Hypothalamus (tissue), 51 donors: Measurements from ENCODE around the gene SLC5A9.
"Not testable (repeated sequence)": the region's sequence is repeated elsewhere in the genome, so short reads cannot be mapped to it uniquely, and the experiment has no call there.

Experiments used
- DNase-seq, 51 donors: peaks; one replicate each; lab custom pipeline; 2025; lab: John Stamatoyannopoulos, UW

SLC5A9 gene

DNA sequence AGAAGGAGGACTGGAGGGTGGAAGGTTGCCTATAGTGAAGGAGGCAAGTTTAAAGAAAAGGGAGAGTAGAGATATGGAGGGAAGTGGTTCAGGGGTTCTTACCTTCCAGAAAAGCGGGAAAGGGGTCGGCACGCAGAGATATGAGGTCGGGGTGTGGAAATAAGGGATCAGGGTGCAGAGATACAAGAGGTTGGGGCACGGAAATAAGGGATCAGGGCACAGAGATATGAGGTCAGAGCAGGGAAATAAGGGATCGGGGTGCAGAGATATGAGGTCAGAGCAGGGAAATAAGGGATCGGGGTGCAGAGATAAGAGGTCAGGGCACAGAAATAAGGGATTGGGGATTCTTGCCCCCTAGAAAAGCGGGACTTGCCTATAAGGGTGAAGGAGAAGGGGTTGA is 9.1 kb upstream of the SLC5A9 start:
- DNase-seq = not testable (repeated sequence)

DNA sequence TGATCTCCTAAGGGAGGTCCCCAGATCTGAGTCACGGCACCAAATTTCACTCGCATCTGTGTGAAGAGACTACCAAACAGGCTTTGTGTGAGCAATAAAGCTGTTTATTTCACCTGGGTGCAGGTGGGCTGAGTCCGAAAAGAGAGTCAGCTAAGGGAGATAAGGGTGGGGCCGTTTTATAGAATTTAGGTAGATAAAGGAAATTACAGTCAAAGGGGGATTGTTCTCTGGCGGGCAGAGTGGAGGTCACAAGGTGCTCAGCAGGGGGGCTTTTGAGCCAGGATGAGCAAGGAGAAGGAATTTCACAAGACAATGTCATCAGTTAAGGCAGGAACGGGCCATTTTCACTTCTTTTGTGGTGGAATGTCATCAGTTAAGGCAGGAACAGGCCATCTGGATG is 8.2 kb upstream of the SLC5A9 start:
- DNase-seq = not testable (repeated sequence)

DNA sequence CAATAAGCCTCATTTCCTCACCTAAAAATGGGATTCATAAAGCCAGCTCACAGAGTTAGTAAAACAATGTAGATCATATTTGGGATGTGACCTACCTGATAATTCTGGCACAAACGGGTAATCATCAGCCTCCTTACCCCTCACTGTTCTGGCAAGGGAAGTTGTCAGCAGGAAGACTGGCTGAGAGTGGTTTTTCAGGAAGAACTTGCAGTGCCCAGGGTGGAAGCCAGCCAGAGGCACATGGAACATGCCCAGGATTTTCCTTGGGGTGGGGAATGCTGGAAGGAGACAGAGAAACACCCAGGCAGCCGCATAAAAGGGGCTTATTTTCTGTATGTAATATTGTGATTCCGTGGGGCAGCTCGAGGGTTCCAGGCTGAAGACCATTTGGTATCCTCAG is 7.7 kb upstream of the SLC5A9 start:
- DNase-seq = peak in 14 of 51 donors; percentile 5 to 38 (median 16)

DNA sequence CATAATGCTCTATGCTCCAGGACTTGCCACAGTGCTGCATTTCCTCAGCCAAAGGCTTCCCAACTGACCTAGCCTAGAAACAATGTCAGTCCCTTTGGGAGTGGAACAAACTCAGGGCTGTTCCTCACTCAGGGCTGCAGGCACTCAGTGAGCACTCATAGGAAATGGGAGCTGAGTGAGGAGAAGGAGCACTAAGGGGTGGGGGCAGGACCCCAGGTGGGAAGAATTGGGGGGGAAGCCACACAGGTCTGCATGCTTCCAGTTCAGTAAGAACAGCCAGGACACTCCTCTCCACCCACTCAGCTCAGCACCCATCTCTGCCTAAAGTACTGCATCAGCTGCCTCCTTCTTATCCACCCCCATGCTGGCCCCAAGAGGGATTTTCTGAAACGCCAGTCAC is 7.3 kb upstream of the SLC5A9 start:
- no peak for DNase-seq

DNA sequence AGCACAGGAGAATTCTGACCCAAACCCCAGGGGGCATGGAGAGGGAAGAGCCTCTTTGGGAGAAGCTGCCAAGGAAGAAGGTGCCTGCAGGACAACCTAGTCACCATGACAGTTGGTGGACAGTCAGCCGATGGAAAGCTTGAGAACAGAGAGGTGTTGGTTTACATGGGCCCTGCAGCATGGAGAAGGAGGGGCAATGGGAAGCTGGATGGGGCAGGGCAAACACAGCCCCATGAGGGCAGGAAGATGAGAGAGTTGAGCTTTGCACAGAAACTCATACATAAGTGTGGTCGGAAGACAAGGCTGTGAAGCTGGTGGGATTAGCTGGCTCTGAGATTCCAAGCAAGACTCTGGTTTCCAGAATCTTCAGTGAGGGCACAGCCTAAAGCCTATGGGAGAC is 6.6 kb upstream of the SLC5A9 start:
- no peak for DNase-seq

DNA sequence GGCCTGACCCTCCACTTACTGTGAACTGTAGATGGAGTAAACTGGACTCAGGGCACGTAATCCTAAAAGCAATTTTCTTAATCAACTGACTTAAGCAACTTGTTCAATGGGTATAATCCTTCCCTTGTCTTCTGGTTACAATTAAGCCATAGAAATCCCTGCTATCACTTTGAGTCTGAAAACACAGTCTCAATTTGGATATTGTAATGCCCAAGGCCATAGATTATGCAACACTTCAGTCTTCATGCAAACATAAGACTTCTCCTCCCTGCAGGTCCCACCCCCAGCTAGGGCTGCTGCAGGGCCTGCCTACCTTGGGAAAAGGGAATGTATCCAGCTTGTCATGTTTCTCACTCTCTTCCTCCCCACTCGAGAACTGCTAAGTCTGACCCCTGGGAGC is 6.2 kb upstream of the SLC5A9 start:
- DNase-seq = no peak

DNA sequence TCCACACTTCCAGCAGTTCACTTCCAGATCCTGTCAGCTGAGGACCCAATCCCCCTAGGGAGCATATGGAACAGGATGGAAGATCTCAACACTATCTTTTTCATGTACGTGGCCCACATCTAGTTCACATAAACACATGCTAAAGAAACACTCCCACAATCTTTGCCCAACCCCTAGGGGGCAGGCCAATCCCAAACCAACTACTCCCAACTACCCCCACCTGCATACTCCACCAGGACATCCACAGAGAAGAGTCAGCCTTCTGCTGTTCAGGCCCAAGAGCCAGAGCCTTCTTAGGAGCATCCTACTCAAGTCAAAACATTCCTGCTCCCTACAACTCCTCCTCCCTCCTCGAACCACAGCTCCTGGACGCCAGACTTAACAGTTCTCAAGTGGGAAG is 5.6 kb upstream of the SLC5A9 start:
- no peak for DNase-seq

DNA sequence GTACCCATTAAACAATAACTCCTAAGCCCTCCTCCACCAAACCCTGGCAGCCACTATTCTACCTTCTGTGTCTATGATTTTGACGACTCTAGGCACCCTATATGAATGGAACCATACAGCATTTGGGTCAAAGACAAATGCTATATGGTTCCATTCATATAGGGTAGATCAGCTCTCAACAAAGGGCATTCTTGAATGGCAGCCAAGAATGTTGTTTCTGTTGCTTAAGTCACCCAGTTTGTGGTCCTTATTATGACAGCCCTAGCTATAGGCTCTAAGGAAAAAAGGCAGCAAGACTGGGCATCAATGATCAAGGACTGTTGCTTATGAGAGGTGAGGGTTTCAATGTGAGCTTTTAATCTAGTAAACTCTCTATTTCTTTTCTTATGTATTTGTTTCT is 4.7 kb upstream of the SLC5A9 start:
- DNase-seq = no peak

DNA sequence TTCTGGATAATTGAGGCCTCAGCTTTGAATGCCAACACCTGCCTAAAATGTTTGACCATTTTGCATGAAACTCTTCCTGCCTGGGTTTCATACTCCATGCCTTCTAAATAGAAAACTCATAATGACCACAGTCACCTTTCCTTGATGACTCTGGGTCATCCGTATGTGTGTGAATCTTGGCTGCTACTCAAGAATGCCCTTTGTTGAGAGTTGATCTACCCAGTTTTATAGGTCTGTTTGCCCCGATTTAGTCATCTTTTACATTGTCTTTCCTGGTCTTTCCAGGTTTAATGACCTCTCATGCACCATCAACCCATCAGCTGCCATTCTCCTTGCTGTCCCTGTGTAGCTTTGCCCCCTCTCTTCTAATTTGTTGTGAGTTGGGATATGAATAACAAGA is 2.7 kb upstream of the SLC5A9 start:
- DNase-seq = no peak

DNA sequence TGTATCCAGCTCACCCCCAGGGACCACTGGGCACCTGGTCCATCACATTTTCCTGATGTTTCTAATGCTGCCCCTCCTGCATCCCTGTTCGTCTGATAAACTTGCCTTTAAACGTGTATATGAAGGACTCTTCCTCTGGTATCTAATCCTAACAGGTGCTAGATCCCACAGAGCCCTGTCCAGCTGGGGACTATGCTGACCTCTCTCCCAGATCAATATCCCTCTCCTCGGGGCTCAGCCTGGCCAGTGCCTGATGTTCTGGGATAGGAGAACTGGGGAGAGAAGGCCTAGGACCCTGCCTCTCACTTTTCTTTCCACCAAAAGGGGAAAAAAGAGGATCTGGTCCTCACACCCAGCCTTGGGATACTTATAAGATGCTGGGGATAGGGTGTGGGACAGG is 1.4 kb upstream of the SLC5A9 start:
- no peak for DNase-seq

DNA sequence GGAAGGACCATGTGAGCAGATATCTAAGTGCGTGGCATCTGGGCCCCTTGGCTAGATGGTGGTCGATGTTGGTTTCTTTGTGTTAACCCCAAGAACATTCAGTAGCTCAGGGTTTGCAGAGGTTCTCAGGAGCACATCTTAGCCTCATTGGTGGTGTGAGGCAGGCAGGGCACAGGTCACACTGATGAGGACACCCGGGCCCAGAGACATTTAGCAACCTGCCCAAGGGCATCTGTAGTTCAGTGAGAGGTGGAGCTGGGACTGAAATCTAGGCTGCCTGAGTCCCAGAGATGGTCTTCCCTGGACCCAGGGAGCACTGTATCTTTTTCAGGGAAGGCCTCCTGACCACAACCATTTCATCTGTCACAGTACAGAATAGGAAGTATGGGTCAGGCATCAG is 859 bp upstream of the SLC5A9 start:
- no peak for DNase-seq

DNA sequence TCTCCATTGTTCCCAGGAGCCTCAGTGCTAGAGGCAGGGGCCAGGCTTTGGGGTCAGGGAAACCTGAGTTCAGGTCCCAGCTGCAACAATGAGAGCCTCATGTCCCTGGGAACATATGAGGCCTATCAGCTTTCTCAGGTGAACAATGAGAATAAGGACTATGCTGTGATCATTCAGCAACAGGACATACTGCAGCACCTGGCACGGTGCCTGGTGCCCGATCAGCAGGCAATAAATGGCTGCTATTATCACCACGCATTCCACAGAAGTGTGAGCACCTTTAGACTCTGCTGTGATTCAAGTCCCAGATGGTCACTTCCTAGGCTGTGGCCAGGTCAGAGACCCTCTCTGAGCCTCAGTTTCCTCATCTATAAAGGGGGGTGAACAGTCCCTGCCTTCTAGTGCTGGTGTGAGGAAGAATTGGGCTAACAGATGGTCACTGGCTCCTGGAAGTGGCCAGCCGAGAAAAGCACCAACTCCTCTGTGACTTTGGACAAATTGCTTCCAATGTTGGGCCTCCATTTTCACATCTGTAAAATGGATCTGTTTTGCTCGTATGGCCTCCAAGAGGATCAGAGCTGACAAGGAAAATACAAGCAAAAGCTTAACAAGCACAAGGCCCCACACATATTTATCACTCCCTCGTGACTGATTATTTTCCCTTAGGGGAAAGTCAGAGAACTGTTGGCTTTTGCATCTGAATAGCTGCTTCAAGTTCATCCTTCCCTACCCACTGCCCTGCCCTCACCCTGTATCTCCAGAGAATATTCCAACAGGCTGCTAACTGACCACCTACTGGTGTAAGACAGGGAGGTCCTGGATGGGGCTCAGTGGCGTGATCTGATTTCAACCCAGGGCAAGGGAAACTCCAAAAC is 1.1 kb downstream of the SLC5A9 start:
- no peak for DNase-seq

DNA sequence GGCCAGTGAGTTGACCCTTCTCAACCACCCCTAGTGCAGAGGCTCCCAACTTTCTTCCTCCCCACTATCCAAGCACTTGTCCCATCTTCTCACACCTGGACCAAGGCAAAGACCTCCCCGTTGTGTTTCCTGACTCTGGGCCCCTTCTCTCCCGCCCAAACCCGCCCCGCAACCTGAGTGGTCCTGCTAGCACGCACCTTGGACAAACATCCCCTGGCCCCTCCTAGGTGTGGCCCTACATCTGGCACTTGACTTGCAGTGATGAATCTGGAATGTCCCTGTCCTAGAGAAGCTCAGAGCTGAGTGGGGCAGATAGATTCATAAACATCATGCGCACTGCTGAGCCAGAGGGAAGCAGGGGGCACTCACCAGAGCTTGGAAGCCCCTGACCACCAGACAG is 2.3 kb downstream of the SLC5A9 start:
- no peak for DNase-seq

DNA sequence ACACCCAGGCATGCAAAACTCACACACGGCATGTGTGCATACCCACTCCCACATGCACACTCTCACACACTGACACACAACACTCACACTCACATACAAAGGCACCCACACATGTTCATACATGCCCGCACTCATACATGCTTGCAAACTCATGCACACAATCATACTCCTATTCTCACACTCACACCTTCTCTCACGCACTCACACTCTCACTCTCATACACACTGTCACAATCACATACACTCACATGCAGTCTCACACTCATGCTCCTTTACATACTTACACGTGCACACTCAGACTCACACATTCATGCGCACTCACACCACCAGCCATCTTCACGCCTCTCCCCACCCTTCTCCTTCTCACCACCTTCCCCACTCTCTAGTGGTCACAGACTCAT is 3.1 kb downstream of the SLC5A9 start:
- DNase-seq = no peak

DNA sequence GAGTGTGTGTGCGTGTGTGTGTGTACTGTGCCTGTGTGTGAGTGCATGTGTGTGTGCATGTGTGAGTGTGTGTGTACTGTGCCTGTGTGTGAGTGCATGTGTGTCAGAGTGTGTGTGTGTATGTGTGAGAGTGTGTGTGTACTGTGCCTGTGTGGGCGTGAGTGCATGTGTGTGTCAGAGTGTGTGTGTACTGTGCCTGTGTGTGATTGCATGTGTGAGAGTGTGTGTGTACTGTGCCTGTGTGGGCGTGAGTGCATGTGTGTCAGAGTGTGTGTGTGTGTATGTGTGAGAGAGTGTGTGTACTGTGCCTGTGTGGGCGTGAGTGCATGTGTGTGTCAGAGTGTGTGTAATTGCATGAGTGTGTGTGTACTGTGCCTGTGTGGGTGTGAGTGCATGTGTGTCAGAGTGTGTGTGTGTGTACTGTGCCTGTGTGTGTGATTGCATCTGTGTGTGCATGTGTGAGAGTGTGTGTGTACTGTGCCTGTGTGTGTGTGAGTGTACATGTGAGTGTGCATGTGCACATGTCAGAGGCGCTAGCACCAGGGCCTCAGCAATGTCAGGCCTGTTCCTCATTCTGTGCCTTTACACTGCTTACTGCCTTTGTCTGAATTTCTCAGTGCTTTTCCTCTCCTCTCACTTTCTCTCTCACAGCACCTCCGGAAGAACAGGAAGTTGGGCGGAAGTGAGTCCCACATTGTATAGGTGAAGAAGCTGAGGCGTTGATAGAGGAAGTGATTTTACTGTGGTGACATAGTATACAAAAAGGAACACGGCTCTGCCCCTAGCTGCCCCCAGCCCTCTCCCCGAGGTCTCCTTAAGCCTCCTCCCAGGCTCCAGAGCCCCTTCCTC is 4.9 kb downstream of the SLC5A9 start:
- DNase-seq = no peak

DNA sequence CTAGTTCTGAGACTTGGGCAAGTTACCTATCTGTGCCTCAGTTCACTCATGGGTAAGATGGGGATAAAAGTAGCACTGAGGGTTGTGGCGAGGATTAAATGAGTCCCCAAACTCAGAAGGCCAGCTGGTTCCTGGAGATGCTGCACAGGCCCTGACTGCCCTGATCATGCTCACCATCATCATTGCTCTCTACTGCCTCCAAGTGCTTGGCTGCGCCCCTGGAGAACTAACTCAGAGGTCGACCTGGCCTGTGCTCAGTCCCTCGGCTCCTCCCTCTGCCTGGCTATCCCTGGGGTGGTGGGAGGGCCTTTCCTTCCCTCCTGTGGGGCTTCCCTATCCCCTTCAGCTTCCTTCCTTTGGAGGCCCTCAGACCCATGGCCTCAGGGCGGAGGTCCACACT is 5.6 kb downstream of the SLC5A9 start:
- no peak for DNase-seq

DNA sequence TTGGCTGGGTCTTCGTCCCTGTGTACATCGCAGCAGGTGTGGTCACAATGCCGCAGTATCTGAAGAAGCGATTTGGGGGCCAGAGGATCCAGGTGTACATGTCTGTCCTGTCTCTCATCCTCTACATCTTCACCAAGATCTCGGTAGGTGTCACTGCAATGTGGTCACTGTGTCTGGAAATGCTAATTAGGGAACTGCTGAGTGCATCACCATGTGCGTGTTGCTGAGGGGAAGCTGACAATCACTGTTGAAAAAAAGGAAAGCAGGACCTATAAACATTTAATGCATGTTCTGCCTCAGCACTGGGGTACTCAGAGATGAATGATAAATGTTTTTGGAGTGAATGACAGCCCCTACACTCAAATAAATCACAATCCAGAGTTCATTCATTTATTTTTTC is 6.8 kb downstream of the SLC5A9 start:
- DNase-seq = no peak

DNA sequence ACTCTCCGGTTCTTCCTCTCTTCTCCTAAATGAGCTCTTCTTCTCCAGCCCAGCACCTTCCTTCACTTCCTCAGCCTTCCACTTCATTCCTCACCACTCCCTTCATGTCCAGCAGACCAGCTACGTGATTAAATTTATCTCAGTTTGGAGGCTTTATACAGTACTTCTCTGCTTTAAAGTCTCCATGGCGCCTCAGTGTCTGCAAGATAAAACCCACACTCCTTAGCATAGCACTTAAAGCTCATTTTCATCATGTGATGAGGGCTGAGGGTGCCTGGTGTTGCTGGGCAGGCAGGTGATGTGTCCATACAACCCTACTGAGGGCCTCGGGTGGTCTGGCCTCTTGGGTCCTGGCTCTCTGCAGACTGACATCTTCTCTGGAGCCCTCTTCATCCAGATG is 7.7 kb downstream of the SLC5A9 start:
- DNase-seq = no peak

DNA sequence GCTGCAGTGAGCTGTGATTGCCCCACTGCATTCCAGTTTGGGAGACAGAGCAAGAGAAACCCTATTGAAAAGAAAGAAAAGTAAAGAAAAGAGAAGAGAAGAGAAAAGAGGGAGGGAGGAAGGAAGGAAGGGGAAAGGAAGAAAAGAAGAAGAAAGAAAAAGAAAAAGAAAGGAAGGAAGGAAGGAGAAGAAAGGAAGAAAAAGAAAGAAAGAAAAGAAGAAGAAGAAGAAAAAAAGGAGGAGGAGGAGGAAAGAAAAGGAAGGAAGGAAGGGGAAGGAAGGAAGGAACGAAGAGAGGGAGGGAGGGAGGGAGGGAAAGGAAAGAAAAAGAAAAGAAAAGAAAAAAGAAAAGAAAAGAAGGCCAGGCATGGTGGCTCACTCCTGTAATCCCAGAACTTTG is 10.2 kb downstream of the SLC5A9 start:
- DNase-seq = no peak

DNA sequence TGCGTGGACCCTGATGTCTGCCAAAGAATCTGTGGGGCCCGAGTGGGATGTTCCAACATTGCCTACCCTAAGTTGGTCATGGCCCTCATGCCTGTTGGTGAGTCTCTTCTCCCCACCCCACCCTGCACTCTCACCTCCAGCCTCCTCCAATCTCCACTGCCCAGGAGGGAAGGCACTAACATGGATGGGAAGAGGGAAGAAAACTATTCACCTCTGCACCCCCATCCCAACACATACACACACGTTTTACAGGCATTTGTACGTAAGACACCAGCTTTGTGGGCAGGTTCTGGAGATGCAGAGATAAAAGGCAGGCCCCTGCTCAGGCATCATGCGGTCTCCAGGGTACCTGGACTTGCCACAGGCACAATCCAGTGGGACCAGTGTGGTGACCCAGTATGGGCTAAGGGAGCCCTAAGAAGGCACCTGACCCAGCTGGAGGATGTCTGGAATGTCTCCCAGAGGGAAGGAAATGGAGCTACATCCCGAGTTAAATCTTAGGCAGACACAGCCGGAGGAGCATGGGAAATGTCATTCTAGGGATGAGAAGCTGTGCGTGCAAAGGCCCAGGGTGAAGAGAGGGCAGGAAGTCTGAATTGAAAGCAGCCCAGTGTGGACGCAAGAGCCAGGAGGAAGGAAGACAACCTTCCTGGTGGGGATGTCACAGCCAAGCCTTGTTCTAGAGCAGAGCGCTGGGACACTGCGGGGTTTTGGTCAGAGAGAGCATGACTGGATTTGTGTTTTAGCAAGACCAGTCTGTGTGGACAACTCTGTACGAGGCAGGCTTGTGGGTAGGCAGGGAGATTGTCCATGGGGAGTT is 11.4 kb downstream of the SLC5A9 start:
- no peak for DNase-seq

DNA sequence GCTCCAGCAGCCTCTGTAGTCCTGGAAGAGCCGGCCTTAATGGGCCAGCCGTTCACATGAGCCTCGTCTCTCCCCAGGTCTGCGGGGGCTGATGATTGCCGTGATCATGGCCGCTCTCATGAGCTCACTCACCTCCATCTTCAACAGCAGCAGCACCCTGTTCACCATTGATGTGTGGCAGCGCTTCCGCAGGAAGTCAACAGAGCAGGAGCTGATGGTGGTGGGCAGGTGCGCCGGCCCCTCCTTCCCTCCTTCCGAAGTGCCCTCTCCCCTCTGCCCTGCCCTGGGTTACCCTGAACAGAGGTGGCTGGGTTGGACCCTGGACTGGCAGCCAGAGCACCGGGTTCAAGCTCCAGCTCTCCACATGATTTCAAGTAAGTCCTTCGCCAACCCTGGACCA is 13.1 kb downstream of the SLC5A9 start:
- no peak for DNase-seq
